HG03457 (cell line): ENCODE measurements around the gene BIN2.
"Not testable (repeated sequence)": the region's sequence is repeated elsewhere in the genome, so short reads cannot be mapped to it uniquely, and the experiment has no call there.

Experiments used
- ATAC-seq: cut with Tn5 transposase; IDR thresholded peaks from one replicate; pipeline ENCODE4 v1.9.1; 2021; ENCODE audit warnings: moderate number of reproducible peaks; ENCODE audit not compliant: unreplicated experiment

Gene BIN2

GRCh38 chr12:51263341-51263740 lies 60.6 kb downstream of the BIN2 start:
- ATAC-seq, result no peak

GRCh38 chr12:51262758-51263177 lies 61.2 kb downstream of the BIN2 start:
- ATAC-seq, result no peak

- not testable (repeated sequence) for ATAC-seq
These were observed 64.4 kb downstream of the BIN2 start for GRCh38 chr12:51259600-51259999.

- ATAC-seq, result no peak
These were observed 69.4 kb downstream of the BIN2 start for GRCh38 chr12:51254536-51254935.

- no peak for ATAC-seq
These were observed 70.7 kb downstream of the BIN2 start for GRCh38 chr12:51253276-51253675.

- no peak for ATAC-seq
These were observed 76.3 kb downstream of the BIN2 start for GRCh38 chr12:51247523-51248206.

GRCh38 chr12:51246254-51246853 lies 77.6 kb downstream of the BIN2 start:
- ATAC-seq, result no peak

- no peak for ATAC-seq
These were observed 78.3 kb downstream of the BIN2 start for GRCh38 chr12:51245476-51246253.

GRCh38 chr12:51244269-51244668 lies 79.7 kb downstream of the BIN2 start:
- no peak for ATAC-seq

- ATAC-seq, result no peak
These were observed 81.1 kb downstream of the BIN2 start for GRCh38 chr12:51242876-51243275.

GRCh38 chr12:51242120-51242519 lies 81.9 kb downstream of the BIN2 start:
- no peak for ATAC-seq

- ATAC-seq, result no peak
These were observed 83.0 kb downstream of the BIN2 start for GRCh38 chr12:51240971-51241370.

GRCh38 chr12:51238510-51239334 lies 85.3 kb downstream of the BIN2 start, which contains the start of gene DAZAP2:
Gene DAZAP2 (plus strand): TSS chr12:51238826. CDS start chr12:51238908, 82 bp downstream.
- ATAC-seq, result peak; percentile 85

GRCh38 chr12:51238037-51238509 lies 85.9 kb downstream of the BIN2 start:
- no peak for ATAC-seq

- ATAC-seq, result no peak
These were observed 89.4 kb downstream of the BIN2 start for GRCh38 chr12:51234530-51234929.

- ATAC-seq, result no peak
These were observed 91.3 kb downstream of the BIN2 start for GRCh38 chr12:51232642-51233041.
